GM23338 (cell line): Measurements from ENCODE around the gene KLHL22. TPM values are rescaled to one million over a fixed set of nuclear protein-coding genes. Genes with fewer than 3 reads are reported as not detected.

Experiments used
- ATAC-seq: fragments of 200-7000 bp; cut with Tn5 transposase; 3 replicates; pipeline ENCODE4 v1.9.1; 2020
- DNase-seq: peaks from one replicate; pipeline ENCODE4 v3.0.0-alpha.2; 2015; ENCODE audit warnings: low spot score
- H2AFZ ChIP-seq: fragments of 200-600 bp; sonication (generic); 2 replicates; pipeline ENCODE4 v1.8.0; 2016; ENCODE audit warnings: antibody characterized with exemption, mild to moderate bottlenecking, moderate library complexity
- H3F3A ChIP-seq: fragments of 200-600 bp; sonication (generic); replicated peaks from 2 replicates; pipeline ENCODE4 v1.8.0; 2017; ENCODE audit warnings: antibody characterized with exemption, mixed run types, low read depth
- H3K27ac ChIP-seq: fragments of 200-600 bp; sonication (generic); 2 replicates; pipeline ENCODE4 v1.6.1; 2016; ENCODE audit warnings: low read depth
- H3K27me3 ChIP-seq: fragments of 200-600 bp; sonication (generic); 2 replicates; pipeline ENCODE4 v1.8.0; 2016; ENCODE audit warnings: mild to moderate bottlenecking, mixed run types, moderate library complexity; ENCODE audit not compliant: insufficient read depth
- H3K36me3 ChIP-seq: fragments of 200-600 bp; sonication (generic); 2 replicates; pipeline ENCODE4 v1.8.0; 2016; ENCODE audit warnings: mild to moderate bottlenecking; ENCODE audit not compliant: insufficient read depth
- H3K4me1 ChIP-seq: fragments of 200-600 bp; sonication (generic); 2 replicates; pipeline ENCODE4 v1.8.0; 2016; ENCODE audit warnings: mild to moderate bottlenecking, moderate library complexity; ENCODE audit not compliant: insufficient read depth
- H3K4me2 ChIP-seq: fragments of 200-600 bp; sonication (generic); 2 replicates; pipeline ENCODE4 v1.7.1; 2017; ENCODE audit warnings: mixed run types
- H3K4me3 ChIP-seq: fragments of 200-600 bp; sonication (generic); 2 replicates; pipeline ENCODE4 v1.6.1; 2016; ENCODE audit warnings: mixed run types
- H3K79me2 ChIP-seq: fragments of 200-600 bp; sonication (generic); replicated peaks from 2 replicates; pipeline ENCODE4 v1.8.0; 2017; ENCODE audit warnings: mild to moderate bottlenecking; ENCODE audit not compliant: insufficient read depth
- H3K9me2 ChIP-seq: fragments of 200-600 bp; sonication (generic); 2 replicates; pipeline ENCODE4 v1.8.0; 2017; ENCODE audit not compliant: insufficient read depth
- H4K20me1 ChIP-seq: fragments of 200-600 bp; sonication (generic); replicated peaks from 2 replicates; pipeline ENCODE4 v1.8.0; 2017; ENCODE audit warnings: mild to moderate bottlenecking; ENCODE audit not compliant: insufficient read depth
- H3K27ac Mint-ChIP-seq: 2 replicates; pipeline ENCODE4 v1.8.0; 2020; ENCODE audit warnings: inconsistent platforms, mild to moderate bottlenecking, moderate library complexity, mixed read lengths
- H3K27me3 Mint-ChIP-seq: 3 replicates; pipeline ENCODE4 v1.8.0; 2022; ENCODE audit warnings: low read depth, mild to moderate bottlenecking, moderate library complexity, mixed read lengths, inconsistent platforms; ENCODE audit not compliant: insufficient read depth, poor library complexity
- H3K36me3 Mint-ChIP-seq: 3 replicates; pipeline ENCODE4 v1.8.0; 2021; ENCODE audit warnings: low read depth, mild to moderate bottlenecking, inconsistent platforms, moderate library complexity, mixed read lengths
- H3K4me1 Mint-ChIP-seq: 3 replicates; pipeline ENCODE4 v1.8.0; 2020; ENCODE audit warnings: mild to moderate bottlenecking, inconsistent platforms, mixed read lengths
- H3K4me3 Mint-ChIP-seq: 3 replicates; pipeline ENCODE4 v1.8.0; 2021; ENCODE audit warnings: moderate library complexity, mild to moderate bottlenecking, inconsistent platforms, mixed read lengths
- H3K9me3 Mint-ChIP-seq: 3 replicates; pipeline ENCODE4 v1.8.0; 2020; ENCODE audit warnings: moderate library complexity, mild to moderate bottlenecking, inconsistent platforms, mixed read lengths
- CREB1 ChIP-seq: fragments of 250-450 bp; sonication (Bioruptor Pico); IDR thresholded peaks from 2 replicates; pipeline ENCODE4 v1.5.0; 2020; ENCODE audit warnings: low read depth, mild to moderate bottlenecking, moderate library complexity
- CTCF ChIP-seq, 2 experiments: fragments of 200-600 bp in 1 of 2; sonication (generic) in 1 of 2; conservative IDR thresholded peaks; 2 replicates each; pipeline versions ENCODE4 v1.5.1 to v1.6.1; 2016 to 2017; ENCODE audit warnings: antibody characterized with exemption in 2 of 2, low read depth in 2 of 2, mild to moderate bottlenecking in 2 of 2, moderate library complexity in 1 of 2
- ETS1 ChIP-seq: IDR thresholded peaks from 2 replicates; pipeline ENCODE4 v1.6.1; 2016; ENCODE audit warnings: antibody characterized with exemption
- EZH2 ChIP-seq: fragments of 200-600 bp; sonication (generic); IDR thresholded peaks from one replicate; pipeline ENCODE4 v1.8.0; 2017; ENCODE audit warnings: antibody characterized with exemption, mild to moderate bottlenecking, low read depth; ENCODE audit not compliant: unreplicated experiment
- EZH2phosphoT487 ChIP-seq: fragments of 200-600 bp; sonication (generic); IDR thresholded peaks from one replicate; pipeline ENCODE4 v1.8.1; 2018; ENCODE audit warnings: antibody characterized with exemption; ENCODE audit not compliant: unreplicated experiment
- JUNB ChIP-seq: IDR thresholded peaks from one replicate; pipeline ENCODE4 v1.6.1; 2016; ENCODE audit warnings: antibody characterized with exemption; ENCODE audit not compliant: unreplicated experiment
- NANOG ChIP-seq: IDR thresholded peaks from 2 replicates; pipeline ENCODE4 v1.6.1; 2016; ENCODE audit warnings: antibody characterized with exemption, borderline replicate concordance
- POLR2AphosphoS5 ChIP-seq: IDR thresholded peaks from 2 replicates; pipeline ENCODE4 v1.6.1; 2016; ENCODE audit warnings: antibody characterized with exemption, low read depth
- REST ChIP-seq: IDR thresholded peaks from one replicate; pipeline ENCODE4 v1.6.1; 2018; ENCODE audit warnings: antibody characterized with exemption; ENCODE audit not compliant: unreplicated experiment
- STAT1 ChIP-seq: IDR thresholded peaks from one replicate; pipeline ENCODE4 v1.6.1; 2016; ENCODE audit warnings: antibody characterized with exemption; ENCODE audit not compliant: unreplicated experiment
- ZNF114 ChIP-seq: fragments of 250-450 bp; sonication (Bioruptor Pico); IDR thresholded peaks from 2 replicates; pipeline ENCODE4 v1.5.0; 2020; ENCODE audit warnings: mild to moderate bottlenecking, moderate library complexity
- ZNF331 ChIP-seq: fragments of 250-450 bp; sonication (Bioruptor Pico); IDR thresholded peaks from 2 replicates; pipeline ENCODE4 v1.5.0; 2020; ENCODE audit warnings: low read depth, mild to moderate bottlenecking, moderate library complexity
- polyA plus RNA-seq: library from polyadenylated mRNA; unstranded; fragments of >200 nt; fragmentation: Nextera tagmentation; extraction: Ambion mirVana; gene quantifications from 2 replicates; pipeline ENCODE4 v1.2.1, GENCODE V29; 2016
- total RNA-seq: library from RNA; depleted of rRNA; stranded (reverse); fragments of >200 nt; shearing (Covaris generic); gene quantifications from 2 replicates; pipeline ENCODE4 v1.2.3, GENCODE V29; 2014
- TF ChIP-seq, protein P1 (sequence below): fragments of 250-450 bp; sonication (Bioruptor Pico); IDR thresholded peaks from 2 replicates; pipeline ENCODE4 v1.5.0; 2020; ENCODE audit warnings: mild to moderate bottlenecking, moderate library complexity

Gene KLHL22
- total and polyA plus RNA-seq, 2 experiments from 2014 or later, result 2.4 to 16.0 TPM

- no peaks in the 10 kb centered on the region; the same call in 1 of the 2 replicates for H4K20me1 ChIP-seq
- no peak overlapping the region for H2AFZ ChIP-seq
- no peak overlapping the region for H3K4me3 ChIP-seq
- DNase-seq (no peak), ATAC-seq (no peak)
- H3K9me2 ChIP-seq, result no peaks in the 10 kb centered on the region
- peaks cover 5% of the 10 kb centered on the region; the same call in 2 of the 3 replicates for H3K4me1 Mint-ChIP-seq
- peaks cover 20% of the 10 kb centered on the region for H3K27me3 ChIP-seq
- peaks cover 7% of the 10 kb centered on the region; the same call in 1 of the 2 replicates for H3K4me1 ChIP-seq
- H3K27ac ChIP-seq, result no peak overlapping the region
- H3K36me3 ChIP-seq, result no peaks in the 10 kb centered on the region
- H3K27me3 Mint-ChIP-seq, result peaks cover 15% of the 10 kb centered on the region
- no peak overlapping the region for H3K4me3 Mint-ChIP-seq
- TF ChIP-seq ZNF331 (CRISPR knock-in tag) (no peak), JUNB (no peak), NANOG (no peak), POLR2AphosphoS5 (no peak), ETS1 (no peak), STAT1 (no peak), ZNF114 (no peak), CTCF (conservative IDR thresholded peaks at IDR 0.05; ENCODE audit: low read depth in 2 of 2) (no peak), EZH2 (no peak), EZH2phosphoT487 (no peak), CREB1 (CRISPR knock-in tag) (no peak), REST (no peak)
- TF ChIP-seq, protein P1, sequence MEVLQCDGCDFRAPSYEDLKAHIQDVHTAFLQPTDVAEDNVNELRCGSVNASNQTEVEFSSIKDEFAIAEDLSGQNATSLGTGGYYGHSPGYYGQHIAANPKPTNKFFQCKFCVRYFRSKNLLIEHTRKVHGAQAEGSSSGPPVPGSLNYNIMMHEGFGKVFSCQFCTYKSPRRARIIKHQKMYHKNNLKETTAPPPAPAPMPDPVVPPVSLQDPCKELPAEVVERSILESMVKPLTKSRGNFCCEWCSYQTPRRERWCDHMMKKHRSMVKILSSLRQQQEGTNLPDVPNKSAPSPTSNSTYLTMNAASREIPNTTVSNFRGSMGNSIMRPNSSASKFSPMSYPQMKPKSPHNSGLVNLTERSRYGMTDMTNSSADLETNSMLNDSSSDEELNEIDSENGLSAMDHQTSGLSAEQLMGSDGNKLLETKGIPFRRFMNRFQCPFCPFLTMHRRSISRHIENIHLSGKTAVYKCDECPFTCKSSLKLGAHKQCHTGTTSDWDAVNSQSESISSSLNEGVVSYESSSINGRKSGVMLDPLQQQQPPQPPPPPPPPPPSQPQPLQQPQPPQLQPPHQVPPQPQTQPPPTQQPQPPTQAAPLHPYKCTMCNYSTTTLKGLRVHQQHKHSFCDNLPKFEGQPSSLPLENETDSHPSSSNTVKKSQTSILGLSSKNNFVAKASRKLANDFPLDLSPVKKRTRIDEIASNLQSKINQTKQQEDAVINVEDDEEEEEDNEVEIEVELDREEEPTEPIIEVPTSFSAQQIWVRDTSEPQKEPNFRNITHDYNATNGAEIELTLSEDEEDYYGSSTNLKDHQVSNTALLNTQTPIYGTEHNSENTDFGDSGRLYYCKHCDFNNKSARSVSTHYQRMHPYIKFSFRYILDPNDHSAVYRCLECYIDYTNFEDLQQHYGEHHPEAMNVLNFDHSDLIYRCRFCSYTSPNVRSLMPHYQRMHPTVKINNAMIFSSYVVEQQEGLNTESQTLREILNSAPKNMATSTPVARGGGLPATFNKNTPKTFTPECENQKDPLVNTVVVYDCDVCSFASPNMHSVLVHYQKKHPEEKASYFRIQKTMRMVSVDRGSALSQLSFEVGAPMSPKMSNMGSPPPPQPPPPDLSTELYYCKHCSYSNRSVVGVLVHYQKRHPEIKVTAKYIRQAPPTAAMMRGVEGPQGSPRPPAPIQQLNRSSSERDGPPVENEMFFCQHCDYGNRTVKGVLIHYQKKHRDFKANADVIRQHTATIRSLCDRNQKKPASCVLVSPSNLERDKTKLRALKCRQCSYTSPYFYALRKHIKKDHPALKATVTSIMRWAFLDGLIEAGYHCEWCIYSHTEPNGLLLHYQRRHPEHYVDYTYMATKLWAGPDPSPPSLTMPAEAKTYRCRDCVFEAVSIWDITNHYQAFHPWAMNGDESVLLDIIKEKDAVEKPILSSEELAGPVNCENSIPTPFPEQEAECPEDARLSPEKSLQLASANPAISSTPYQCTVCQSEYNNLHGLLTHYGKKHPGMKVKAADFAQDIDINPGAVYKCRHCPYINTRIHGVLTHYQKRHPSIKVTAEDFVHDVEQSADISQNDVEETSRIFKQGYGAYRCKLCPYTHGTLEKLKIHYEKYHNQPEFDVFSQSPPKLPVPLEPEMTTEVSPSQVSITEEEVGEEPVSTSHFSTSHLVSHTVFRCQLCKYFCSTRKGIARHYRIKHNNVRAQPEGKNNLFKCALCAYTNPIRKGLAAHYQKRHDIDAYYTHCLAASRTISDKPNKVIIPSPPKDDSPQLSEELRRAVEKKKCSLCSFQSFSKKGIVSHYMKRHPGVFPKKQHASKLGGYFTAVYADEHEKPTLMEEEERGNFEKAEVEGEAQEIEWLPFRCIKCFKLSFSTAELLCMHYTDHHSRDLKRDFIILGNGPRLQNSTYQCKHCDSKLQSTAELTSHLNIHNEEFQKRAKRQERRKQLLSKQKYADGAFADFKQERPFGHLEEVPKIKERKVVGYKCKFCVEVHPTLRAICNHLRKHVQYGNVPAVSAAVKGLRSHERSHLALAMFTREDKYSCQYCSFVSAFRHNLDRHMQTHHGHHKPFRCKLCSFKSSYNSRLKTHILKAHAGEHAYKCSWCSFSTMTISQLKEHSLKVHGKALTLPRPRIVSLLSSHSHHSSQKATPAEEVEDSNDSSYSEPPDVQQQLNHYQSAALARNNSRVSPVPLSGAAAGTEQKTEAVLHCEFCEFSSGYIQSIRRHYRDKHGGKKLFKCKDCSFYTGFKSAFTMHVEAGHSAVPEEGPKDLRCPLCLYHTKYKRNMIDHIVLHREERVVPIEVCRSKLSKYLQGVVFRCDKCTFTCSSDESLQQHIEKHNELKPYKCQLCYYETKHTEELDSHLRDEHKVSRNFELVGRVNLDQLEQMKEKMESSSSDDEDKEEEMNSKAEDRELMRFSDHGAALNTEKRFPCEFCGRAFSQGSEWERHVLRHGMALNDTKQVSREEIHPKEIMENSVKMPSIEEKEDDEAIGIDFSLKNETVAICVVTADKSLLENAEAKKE (CRISPR knock-in tag), result no peak
- H3K36me3 Mint-ChIP-seq, result no peaks in the 10 kb centered on the region
- no peak overlapping the region for H3K4me2 ChIP-seq
- no peak overlapping the region for H3K27ac Mint-ChIP-seq
- no peaks in the 10 kb centered on the region for H3K79me2 ChIP-seq
- 0 out of 2 replicates have a peak, but pooled peaks cover 3% of the 10 kb centered on the region for H3F3A ChIP-seq
- H3K9me3 Mint-ChIP-seq, result no peaks in the 10 kb centered on the region
Measured at GRCh38 chr22:20442485-20443284, 52.9 kb downstream of the KLHL22 start.
